ENCODE measurements around the gene SLC26A1. TPM values are rescaled to one million over a fixed set of nuclear protein-coding genes. Genes with fewer than 3 reads are reported as not detected.

SLC26A1 gene
- total and polyA plus RNA-seq, 2 of the 13 experiments (the other 11 are each of a cell fraction or from before 2014, with no cell fraction given): 5.4 to 22.9 TPM

- ATAC-seq: no peak
- H3K27ac ChIP-seq (ENCODE audit: extremely low read length, insufficient read depth, low read length): no peak overlapping the region
- H3K27me3 ChIP-seq (ENCODE audit: control insufficient read depth in 1 of 2, insufficient read depth in 2 of 2, low read length in 2 of 2): no peaks in the 10 kb centered on the region
- H3K9ac ChIP-seq (ENCODE audit: insufficient read depth, low read depth, low read length): no peak overlapping the region
- in situ Hi-C loops (cut with HindIII; ENCODE audit: extremely low pct_ligation_motif_present, low pct_unique_long_range_greater_than_20kb) (no loop called here), intact Hi-C loops (cut with micrococcal nuclease; ENCODE audit: unreplicated experiment) (no loop called here)
- ChIA-PET POLR2A (no interaction called here), CTCF (ENCODE audit: low intra/inter-chr PET ratio, low total read pairs) (no interaction called here)
- no peaks in the 10 kb centered on the region for H3K4me1 ChIP-seq (ENCODE audit: insufficient read depth, low read length)
- H3K4me2 ChIP-seq (ENCODE audit: low read depth, low read length): no peak overlapping the region
- peaks cover 8 to 12% of the 10 kb centered on the region in 2 experiments; a peak in 4 of 5 replicates for H3K36me3 ChIP-seq (replicated peaks in 1 of 2; ENCODE audit: control insufficient read depth in 1 of 2, insufficient read depth in 2 of 2, low read length in 2 of 2)
- DNase-seq (ENCODE audit: low spot score): no peak
- H3K9me3 ChIP-seq (ENCODE audit: low read length): no peaks in the 10 kb centered on the region
- FAIRE-seq: no peak
- H3K79me2 ChIP-seq (ENCODE audit: insufficient read depth, low read length): no peaks in the 10 kb centered on the region
- no peak overlapping the region for H3K4me3 ChIP-seq (replicated peaks in 1 of 3; ENCODE audit: insufficient read depth in 1 of 3, low read depth in 2 of 3, low read length in 3 of 3)
- no TSS peak for BruUV-seq (replicated peaks)
- WGBS (ENCODE audit: low lambda C conversion rate): 80% methylated on average over 2 of the region's 19 CpGs
- H4K20me1 ChIP-seq (ENCODE audit: insufficient read depth, low read length): no peaks in the 10 kb centered on the region
- TF ChIP-seq RBFOX2 (IDR thresholded peaks at IDR 0.05; ENCODE audit: low read depth, low read length) (peak; percentile 5; the same call in 1 of the 2 replicates), ZNF225 (CRISPR knock-in tag; IDR thresholded peaks at IDR 0.05) (no peak), KLF11 (CRISPR knock-in tag; IDR thresholded peaks at IDR 0.05) (no peak), AGO2 (optimal IDR thresholded peaks at IDR 0.05; ENCODE audit: low read depth, low read length) (peak; percentile 36)
- H2AFZ ChIP-seq (ENCODE audit: low read length): no peak overlapping the region
Measured at GRCh38 chr4:1021386-1022050, 28.3 kb upstream of the SLC26A1 start.

GRCh38 chr4:1019729-1020470 is 26.7 kb upstream of the SLC26A1 start:
- ChIA-PET POLR2A (no interaction called here), CTCF (ENCODE audit: low intra/inter-chr PET ratio, low total read pairs) (no interaction called here)
- Histone ChIP-seq H3K27me3 (ENCODE audit: control insufficient read depth in 1 of 2, insufficient read depth in 2 of 2, low read length in 2 of 2) (no peaks in the 10 kb centered on the region), H3K9me3 (ENCODE audit: low read length) (no peaks in the 10 kb centered on the region), H3K27ac (ENCODE audit: extremely low read length, insufficient read depth, low read length) (no peak overlapping the region), H3K36me3 (replicated peaks in 1 of 2; ENCODE audit: control insufficient read depth in 1 of 2, insufficient read depth in 2 of 2, low read length in 2 of 2) (peaks cover 0 to 2% of the 10 kb centered on the region in 2 experiments; a peak in 4 of 5 replicates), H4K20me1 (ENCODE audit: insufficient read depth, low read length) (no peaks in the 10 kb centered on the region), H3K4me1 (ENCODE audit: insufficient read depth, low read length) (peaks cover 9% of the 10 kb centered on the region), H3K4me2 (ENCODE audit: low read depth, low read length) (no peak overlapping the region), H3K4me3 (replicated peaks in 1 of 3; ENCODE audit: insufficient read depth in 1 of 3, low read depth in 2 of 3, low read length in 3 of 3) (no peak overlapping the region), H3K9ac (ENCODE audit: insufficient read depth, low read depth, low read length) (no peak overlapping the region), H2AFZ (ENCODE audit: low read length) (no peak overlapping the region), H3K79me2 (ENCODE audit: insufficient read depth, low read length) (peaks cover 6% of the 10 kb centered on the region)
- no peak for TF ChIP-seq ZNF367 (CRISPR knock-in tag; IDR thresholded peaks at IDR 0.05; ENCODE audit: borderline replicate concordance)
- peak; percentile 22 for TF ChIP-seq AGO2 (optimal IDR thresholded peaks at IDR 0.05; ENCODE audit: low read depth, low read length)
- no peak for TF ChIP-seq SCMH1 (CRISPR knock-in tag; IDR thresholded peaks at IDR 0.05; ENCODE audit: borderline replicate concordance)
- FAIRE-seq (no peak), ATAC-seq (no peak), DNase-seq (ENCODE audit: low spot score) (no peak)
- in situ Hi-C loops (cut with HindIII; ENCODE audit: extremely low pct_ligation_motif_present, low pct_unique_long_range_greater_than_20kb) (no loop called here), intact Hi-C loops (cut with micrococcal nuclease; ENCODE audit: unreplicated experiment) (no loop called here)
- 97% methylated on average over 6 of the region's 23 CpGs for WGBS (ENCODE audit: low lambda C conversion rate)
- no TSS peak for BruUV-seq (replicated peaks)

All from HepG2 (cell line).